Activated naive CD4-positive, alpha-beta T cell treated with anti-CD3 and anti-CD28 coated beads, Interleukin-2, amount 50 U/mL, for 24 hours (primary cell): Measurements from ENCODE around the gene EFNA3.

Experiments used
- H3K27ac Mint-ChIP-seq: one replicate; pipeline ENCODE4 v1.8.0; 2021; ENCODE audit warnings: mild to moderate bottlenecking, mixed read lengths
- H3K27me3 Mint-ChIP-seq: one replicate; pipeline ENCODE4 v1.8.0; 2021; ENCODE audit warnings: mixed read lengths
- H3K36me3 Mint-ChIP-seq: one replicate; pipeline ENCODE4 v1.8.0; 2021; ENCODE audit warnings: mixed read lengths
- H3K4me1 Mint-ChIP-seq: one replicate; pipeline ENCODE4 v1.8.0; 2021; ENCODE audit warnings: mixed read lengths
- H3K4me3 Mint-ChIP-seq: one replicate; pipeline ENCODE4 v1.8.0; 2021; ENCODE audit warnings: mild to moderate bottlenecking, mixed read lengths
- H3K9me3 Mint-ChIP-seq: one replicate; pipeline ENCODE4 v1.8.0; 2021; ENCODE audit warnings: mixed read lengths

EFNA3 gene

GRCh38 chr1:155060736-155061135 lies 17.9 kb upstream of the EFNA3 start:
- Mint-ChIP-seq H3K9me3 (no peaks in the 10 kb centered on the region), H3K36me3 (peaks cover 1% of the 10 kb centered on the region), H3K4me1 (peaks cover 33% of the 10 kb centered on the region), H3K27me3 (no peaks in the 10 kb centered on the region), H3K4me3 (no peak overlapping the region), H3K27ac (no peak overlapping the region)

- Mint-ChIP-seq H3K36me3 (peaks cover 1% of the 10 kb centered on the region), H3K27me3 (no peaks in the 10 kb centered on the region), H3K9me3 (no peaks in the 10 kb centered on the region), H3K27ac (peak overlapping the region; percentile 65), H3K4me1 (peaks cover 35% of the 10 kb centered on the region), H3K4me3 (peak overlapping the region; percentile 34)
Observed at GRCh38 chr1:155061381-155062150, 17.1 kb upstream of the EFNA3 start.

GRCh38 chr1:155062151-155062686 lies 16.4 kb upstream of the EFNA3 start:
- Mint-ChIP-seq H3K4me3 (peak overlapping the region; percentile 30), H3K36me3 (peaks cover 1% of the 10 kb centered on the region), H3K4me1 (peaks cover 35% of the 10 kb centered on the region), H3K27ac (no peak overlapping the region), H3K9me3 (no peaks in the 10 kb centered on the region), H3K27me3 (no peaks in the 10 kb centered on the region)

GRCh38 chr1:155062702-155063411 lies 15.8 kb upstream of the EFNA3 start:
- Mint-ChIP-seq H3K4me3 (peak overlapping the region; percentile 90), H3K36me3 (no peaks in the 10 kb centered on the region), H3K4me1 (peaks cover 35% of the 10 kb centered on the region), H3K27me3 (no peaks in the 10 kb centered on the region), H3K27ac (no peak overlapping the region), H3K9me3 (no peaks in the 10 kb centered on the region)

- H3K4me1 Mint-ChIP-seq = peaks cover 35% of the 10 kb centered on the region
- H3K27ac Mint-ChIP-seq = peak within 1 kb of the TSS; percentile 25
- no peaks in the 10 kb centered on the region for H3K9me3 Mint-ChIP-seq
- peaks cover 2% of the 10 kb centered on the region for H3K36me3 Mint-ChIP-seq
- no peaks in the 10 kb centered on the region for H3K27me3 Mint-ChIP-seq
- peak within 1 kb of the TSS; percentile 93 for H3K4me3 Mint-ChIP-seq
Observed at GRCh38 chr1:155063550-155064110, 15.0 kb upstream of the EFNA3 start, which contains the start of gene EFNA4. Gene EFNA4 (plus strand): TSS chr1:155063740. CDS start chr1:155063824, 84 bp downstream.

GRCh38 chr1:155064111-155064831 lies 14.4 kb upstream of the EFNA3 start:
- Mint-ChIP-seq H3K9me3 (no peaks in the 10 kb centered on the region), H3K4me3 (peak overlapping the region; percentile 93), H3K27ac (peak overlapping the region; percentile 25), H3K27me3 (no peaks in the 10 kb centered on the region), H3K36me3 (peaks cover 2% of the 10 kb centered on the region), H3K4me1 (peaks cover 35% of the 10 kb centered on the region)

GRCh38 chr1:155064832-155065429 lies 13.7 kb upstream of the EFNA3 start:
- H3K4me1 Mint-ChIP-seq = peaks cover 35% of the 10 kb centered on the region
- H3K27me3 Mint-ChIP-seq = no peaks in the 10 kb centered on the region
- H3K27ac Mint-ChIP-seq = no peak overlapping the region
- H3K36me3 Mint-ChIP-seq = peaks cover 2% of the 10 kb centered on the region
- H3K9me3 Mint-ChIP-seq = no peaks in the 10 kb centered on the region
- H3K4me3 Mint-ChIP-seq = peak overlapping the region; percentile 93

- Mint-ChIP-seq H3K9me3 (no peaks in the 10 kb centered on the region), H3K4me3 (no peak overlapping the region)
Observed at GRCh38 chr1:155066777-155067176, 11.9 kb upstream of the EFNA3 start.

GRCh38 chr1:155068599-155068998 lies 10.0 kb upstream of the EFNA3 start:
- Mint-ChIP-seq H3K9me3 (no peaks in the 10 kb centered on the region), H3K27ac (no peak overlapping the region), H3K27me3 (no peaks in the 10 kb centered on the region), H3K4me1 (peaks cover 38% of the 10 kb centered on the region), H3K36me3 (peaks cover 2% of the 10 kb centered on the region), H3K4me3 (no peak overlapping the region)

More at GRCh38 chr1:155066777-155067176, 11.9 kb upstream of the EFNA3 start:
- H3K27me3 Mint-ChIP-seq = no peaks in the 10 kb centered on the region
- H3K27ac Mint-ChIP-seq = peak overlapping the region; percentile 15
- H3K4me1 Mint-ChIP-seq = peaks cover 40% of the 10 kb centered on the region
- peaks cover 2% of the 10 kb centered on the region for H3K36me3 Mint-ChIP-seq

- H3K4me1 Mint-ChIP-seq = peaks cover 35% of the 10 kb centered on the region
- H3K36me3 Mint-ChIP-seq = peaks cover 2% of the 10 kb centered on the region
- H3K27me3 Mint-ChIP-seq = no peaks in the 10 kb centered on the region
- no peak overlapping the region for H3K4me3 Mint-ChIP-seq
- H3K27ac Mint-ChIP-seq = peak overlapping the region; percentile 62
- H3K9me3 Mint-ChIP-seq = no peaks in the 10 kb centered on the region
Observed at GRCh38 chr1:155069551-155070157, 9.0 kb upstream of the EFNA3 start.

GRCh38 chr1:155070158-155070621 lies 8.4 kb upstream of the EFNA3 start:
- H3K9me3 Mint-ChIP-seq = no peaks in the 10 kb centered on the region
- no peaks in the 10 kb centered on the region for H3K27me3 Mint-ChIP-seq
- H3K36me3 Mint-ChIP-seq = peaks cover 2% of the 10 kb centered on the region
- H3K27ac Mint-ChIP-seq = no peak overlapping the region
- peak overlapping the region; percentile 51 for H3K4me3 Mint-ChIP-seq
- peaks cover 30% of the 10 kb centered on the region for H3K4me1 Mint-ChIP-seq

- Mint-ChIP-seq H3K4me1 (peaks cover 30% of the 10 kb centered on the region), H3K27me3 (no peaks in the 10 kb centered on the region), H3K4me3 (peak overlapping the region; percentile 51), H3K27ac (no peak overlapping the region), H3K36me3 (peaks cover 2% of the 10 kb centered on the region), H3K9me3 (no peaks in the 10 kb centered on the region)
Observed at GRCh38 chr1:155070721-155071569, 7.7 kb upstream of the EFNA3 start.

GRCh38 chr1:155071701-155072100 lies 6.9 kb upstream of the EFNA3 start:
- no peak overlapping the region for H3K27ac Mint-ChIP-seq
- no peaks in the 10 kb centered on the region for H3K27me3 Mint-ChIP-seq
- H3K4me1 Mint-ChIP-seq = peaks cover 27% of the 10 kb centered on the region
- no peaks in the 10 kb centered on the region for H3K9me3 Mint-ChIP-seq
- H3K36me3 Mint-ChIP-seq = peaks cover 2% of the 10 kb centered on the region
- H3K4me3 Mint-ChIP-seq = peak overlapping the region; percentile 49
